ENCODE data around the gene CAPN7.

- TF ChIP-seq SUZ12 (IDR thresholded peaks at IDR 0.05; ENCODE audit: extremely low read depth, insufficient read depth, insufficient read length) (no peak), ZNF274 (IDR thresholded peaks at IDR 0.05; ENCODE audit: low read depth, low read length) (no peak)
Observed at GRCh38 chr3:15174953-15175352, 31.1 kb upstream of the CAPN7 start.

Data from NT2/D1 (cell line).